K562 treated with DMSO at 1 percent for 24 hours (cell line): ENCODE results near the gene F2R. TPM values are rescaled to one million over a fixed set of nuclear protein-coding genes. Genes with fewer than 3 reads are reported as not detected.

Source experiments
- total RNA-seq: library from RNA; unstranded; fragments of 300-600 nt; gene quantifications from 2 replicates; pipeline ENCODE4 v1.2.3, GENCODE V29; 2022; ENCODE audit warnings: low read depth; ENCODE audit not compliant: insufficient read depth

Gene F2R
- total RNA-seq, result 7.3 and 8.0 TPM in 2 replicates

GRCh38 chr5:76715736-76716455 lies at the start of gene F2R:
TSS of gene F2R (plus strand) at chr5:76716126. CDS start at chr5:76716308, 182 bp downstream.

Other genes starting within 250 kb of the F2R start
- not detected in 2 replicates for gene F2RL2, start 92.7 kb upstream of the F2R start, total RNA-seq
- gene F2RL1, start 102.9 kb downstream of the F2R start, total RNA-seq, result not detected in 2 replicates
- 0.37 TPM in 1 of 2 replicates, not detected in the other for gene S100Z, start 133.9 kb downstream of the F2R start, total RNA-seq
- not detected in 2 replicates for gene CRHBP, start 236.9 kb downstream of the F2R start, total RNA-seq